Body of pancreas (tissue), 4 donors: ENCODE data around the gene KTN1. TPM values are rescaled to one million over a fixed set of nuclear protein-coding genes. Genes with fewer than 3 reads are reported as not detected.

Experiments used
- ATAC-seq: fragments of 150-250 bp; one replicate; pipeline ENCODE4 v1.9.1; 2016
- DNase-seq, 4 donors: peaks; one replicate each; pipeline ENCODE4 v3.0.0-alpha.2; 2019
- H3K27ac ChIP-seq, 4 donors: fragments of 200-600 bp; sonication (generic); 1 replicate in 3 of 4; 2 replicates in 1 of 4; pipeline versions ENCODE4 v1.5.1 to v1.6.1; 2016 to 2019; ENCODE audit warnings: mild to moderate bottlenecking in 1 of 4, mixed read lengths in 1 of 4, moderate library complexity in 1 of 4
- H3K27me3 ChIP-seq, 2 donors: fragments of 200-600 bp; sonication (generic); one replicate each; pipeline ENCODE4 v1.6.0; 2016; ENCODE audit warnings: mild to moderate bottlenecking in 1 of 2
- H3K36me3 ChIP-seq, 2 donors: fragments of 200-600 bp; sonication (generic); replicated peaks in 1 of 2; 2 replicates each; pipeline ENCODE4 v1.5.1; 2016; ENCODE audit warnings: low read depth in 2 of 2; ENCODE audit not compliant: insufficient read depth in 1 of 2
- H3K4me1 ChIP-seq: fragments of 200-600 bp; sonication (generic); one replicate; pipeline ENCODE4 v1.6.0; 2016
- H3K4me3 ChIP-seq, 2 donors: fragments of 200-600 bp; sonication (generic); 1 replicate in 1 of 2; 2 replicates in 1 of 2; pipeline ENCODE4 v1.5.1; 2016 to 2019
- H3K9me3 ChIP-seq, 3 donors: fragments of 200-600 bp; sonication (generic); 1 replicate in 2 of 3; 2 replicates in 1 of 3; pipeline ENCODE4 v1.5.1; 2016
- POLR2A ChIP-seq, 3 donors: fragments of 450-650 bp; IDR thresholded peaks; one replicate each; pipeline ENCODE4 v1.6.1; 2016; ENCODE audit warnings: antibody characterized with exemption in 3 of 3, mild to moderate bottlenecking in 2 of 3
- WGBS, 2 donors: methylation state at CpG; one replicate each; pipeline ENCODE4 v1.1.5; 2017; 5-methylcytosine and 5-hydroxymethylcytosine counted together
- intact Hi-C: fragments of 100-400 bp; cut with DNase I; formaldehyde crosslinking; loops from one replicate; pipeline ENCODE4 v1.15.1; 2023
- total RNA-seq, 2 donors: library from RNA; depleted of rRNA; stranded (reverse); fragments of >200 nt; gene quantifications; one replicate each; pipeline ENCODE4 v1.1.0, GENCODE V29; 2016
- TF ChIP-seq, protein P1 (sequence below), 7 experiments: fragments of 450-650 bp in 4 of 7; fragments of 200-600 bp in 3 of 7; sonication (generic) in 3 of 7; IDR thresholded peaks; one replicate each; pipeline ENCODE4 v1.5.1; 2016 to 2019; ENCODE audit warnings: antibody characterized with exemption in 7 of 7

KTN1 gene
- total RNA-seq, 2 donors from 2014 or later: 57.0 to 91.8 TPM

DNA sequence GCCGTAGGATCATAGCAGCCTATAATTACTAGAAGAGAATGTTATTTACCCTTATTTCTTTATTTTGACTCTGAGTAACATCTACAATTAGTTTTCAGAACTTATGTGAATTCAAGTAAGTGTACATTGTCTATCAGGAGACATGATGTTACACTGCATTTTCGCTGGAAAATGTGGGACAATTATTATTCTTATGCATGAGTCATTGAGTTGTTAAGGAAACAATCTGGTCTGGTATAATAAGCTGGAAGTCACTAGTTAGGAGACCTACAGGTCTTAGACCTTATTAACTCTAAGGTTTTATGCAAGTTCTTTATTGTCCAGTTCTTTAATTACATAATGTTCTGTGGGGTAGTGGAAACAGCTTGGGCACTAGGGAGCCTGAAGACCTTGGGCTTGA, 5.8 kb downstream of the KTN1 start:
- intact Hi-C loops: no loop called here

DNA sequence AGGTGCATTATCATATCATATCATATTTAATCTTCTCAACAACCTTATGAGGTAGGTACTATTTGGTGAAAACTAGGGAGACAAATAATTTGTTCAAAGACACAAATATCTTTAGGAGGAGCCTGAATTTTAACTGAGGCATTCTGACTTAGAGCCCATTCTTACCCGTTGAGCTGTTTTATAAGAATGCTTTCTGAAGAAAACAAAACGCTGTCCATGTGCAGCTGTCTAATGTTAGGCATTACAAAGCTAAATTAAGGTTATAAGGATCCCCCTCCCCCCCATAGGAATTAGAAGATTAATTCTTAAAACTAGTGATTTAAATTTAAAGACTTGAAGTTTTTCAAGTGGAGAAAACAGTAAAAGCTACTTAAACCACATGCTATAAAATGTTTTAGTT, 6.4 kb downstream of the KTN1 start:
- no peak for DNase-seq
- Histone ChIP-seq H3K4me3 (no peak overlapping the region), H3K36me3 (no peaks in the 10 kb centered on the region), H3K27me3 (no peaks in the 10 kb centered on the region), H3K4me1 (peaks cover 69% of the 10 kb centered on the region), H3K27ac (no peak overlapping the region), H3K9me3 (no peaks in the 10 kb centered on the region)
- intact Hi-C loops: no loop called here
- ATAC-seq: no peak
- WGBS, 2 donors: 66 to 79% methylated on average over 2 of the region's 2 CpGs
- TF ChIP-seq, protein P1, sequence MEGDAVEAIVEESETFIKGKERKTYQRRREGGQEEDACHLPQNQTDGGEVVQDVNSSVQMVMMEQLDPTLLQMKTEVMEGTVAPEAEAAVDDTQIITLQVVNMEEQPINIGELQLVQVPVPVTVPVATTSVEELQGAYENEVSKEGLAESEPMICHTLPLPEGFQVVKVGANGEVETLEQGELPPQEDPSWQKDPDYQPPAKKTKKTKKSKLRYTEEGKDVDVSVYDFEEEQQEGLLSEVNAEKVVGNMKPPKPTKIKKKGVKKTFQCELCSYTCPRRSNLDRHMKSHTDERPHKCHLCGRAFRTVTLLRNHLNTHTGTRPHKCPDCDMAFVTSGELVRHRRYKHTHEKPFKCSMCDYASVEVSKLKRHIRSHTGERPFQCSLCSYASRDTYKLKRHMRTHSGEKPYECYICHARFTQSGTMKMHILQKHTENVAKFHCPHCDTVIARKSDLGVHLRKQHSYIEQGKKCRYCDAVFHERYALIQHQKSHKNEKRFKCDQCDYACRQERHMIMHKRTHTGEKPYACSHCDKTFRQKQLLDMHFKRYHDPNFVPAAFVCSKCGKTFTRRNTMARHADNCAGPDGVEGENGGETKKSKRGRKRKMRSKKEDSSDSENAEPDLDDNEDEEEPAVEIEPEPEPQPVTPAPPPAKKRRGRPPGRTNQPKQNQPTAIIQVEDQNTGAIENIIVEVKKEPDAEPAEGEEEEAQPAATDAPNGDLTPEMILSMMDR (IDR thresholded peaks at IDR 0.05): no peak
- no peak for TF ChIP-seq POLR2A (IDR thresholded peaks at IDR 0.05)

More for the DNA sequence above, 5.8 kb downstream of the KTN1 start:
- no peaks in the 10 kb centered on the region for H3K36me3 ChIP-seq
- H3K9me3 ChIP-seq: no peaks in the 10 kb centered on the region
- ATAC-seq (no peak), DNase-seq (no peak)
- no peaks in the 10 kb centered on the region for H3K27me3 ChIP-seq
- peaks cover 70% of the 10 kb centered on the region for H3K4me1 ChIP-seq
- H3K27ac ChIP-seq: no peak overlapping the region
- WGBS, 2 donors: 35 to 39% methylated on average over 2 of the region's 2 CpGs
- H3K4me3 ChIP-seq: no peak overlapping the region
- TF ChIP-seq, protein P1 (IDR thresholded peaks at IDR 0.05): no peak
- no peak for TF ChIP-seq POLR2A (IDR thresholded peaks at IDR 0.05)

DNA sequence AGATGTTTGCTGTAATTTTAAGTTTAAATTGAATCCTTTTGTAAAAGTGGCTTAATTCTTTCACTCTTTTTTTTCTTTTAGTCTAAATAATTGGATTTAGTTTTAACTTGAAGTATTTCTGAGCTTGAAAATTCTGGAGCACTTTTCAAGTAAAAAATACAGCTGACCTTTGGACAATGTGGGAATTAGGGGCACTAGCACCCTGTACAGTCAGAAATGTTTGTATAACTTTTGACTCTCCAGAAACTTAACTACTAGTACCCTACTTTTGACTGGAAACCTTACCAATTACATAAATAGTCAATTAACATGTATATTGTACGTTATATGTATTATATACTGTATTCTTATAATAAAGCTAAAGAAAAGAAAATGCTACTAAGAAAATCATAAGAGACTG, 7.8 kb downstream of the KTN1 start:
- Histone ChIP-seq H3K27me3 (no peaks in the 10 kb centered on the region), H3K9me3 (no peaks in the 10 kb centered on the region), H3K27ac (no peak overlapping the region), H3K4me1 (peaks cover 61% of the 10 kb centered on the region), H3K4me3 (no peak overlapping the region), H3K36me3 (no peaks in the 10 kb centered on the region)
- DNase-seq (no peak), ATAC-seq (no peak)
- intact Hi-C loops: no loop called here
- WGBS, 2 donors: 85 to 90% methylated on average over 1 of the region's 1 CpG
- no peak for TF ChIP-seq POLR2A (IDR thresholded peaks at IDR 0.05)
- TF ChIP-seq, protein P1 (IDR thresholded peaks at IDR 0.05): no peak

DNA sequence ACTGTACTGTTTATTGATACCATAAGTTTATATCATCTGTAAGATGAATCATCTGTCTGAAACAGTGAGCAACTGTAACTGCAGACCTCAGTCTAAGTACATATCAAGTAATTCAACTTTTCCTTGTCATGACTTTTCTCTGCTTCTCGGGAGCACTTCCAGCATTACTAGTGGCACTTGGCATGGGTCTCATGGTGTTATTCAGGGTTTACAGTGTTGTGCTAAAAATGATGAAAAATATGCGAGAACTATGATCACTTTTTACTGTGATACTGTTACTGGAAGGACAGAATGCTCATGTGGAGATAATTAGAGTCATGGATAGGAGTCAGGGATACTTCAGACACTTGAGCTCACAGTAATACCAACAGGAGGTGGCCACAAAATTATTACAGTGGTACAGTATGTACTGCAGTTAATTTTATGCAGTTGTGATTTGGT, 8.3 kb downstream of the KTN1 start:
- DNase-seq: no peak
- H3K4me1 ChIP-seq: peaks cover 57% of the 10 kb centered on the region

DNA sequence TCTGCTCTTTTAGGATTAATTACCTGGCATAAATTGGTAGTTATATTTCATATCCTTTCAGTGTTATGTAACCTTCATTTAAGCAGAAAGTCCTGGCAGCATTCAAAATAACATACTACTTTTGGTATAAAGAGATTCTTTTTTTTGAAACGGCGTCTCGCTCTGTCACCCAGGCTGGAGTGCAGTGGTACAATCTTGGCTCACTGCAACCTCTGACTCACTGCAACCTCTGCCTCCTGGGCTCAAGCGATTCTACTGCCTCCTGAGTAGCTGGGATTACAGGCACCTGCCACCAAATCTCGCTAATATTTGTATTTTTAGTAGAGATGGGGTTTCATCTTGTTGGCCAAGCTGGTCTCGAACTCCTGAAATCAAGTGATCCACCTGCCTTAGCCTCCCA, 9.2 kb downstream of the KTN1 start:
- Histone ChIP-seq H3K36me3 (no peaks in the 10 kb centered on the region), H3K4me1 (peaks cover 53% of the 10 kb centered on the region), H3K4me3 (no peak overlapping the region), H3K27me3 (no peaks in the 10 kb centered on the region), H3K27ac (no peak overlapping the region), H3K9me3 (no peaks in the 10 kb centered on the region)
- intact Hi-C loops: no loop called here
- no peak for TF ChIP-seq POLR2A (IDR thresholded peaks at IDR 0.05)
- ATAC-seq (no peak), DNase-seq (no peak)
- 87 to 90% methylated on average over 6 of the region's 6 CpGs for WGBS, 2 donors

More for the DNA sequence above, 8.3 kb downstream of the KTN1 start:
- TF ChIP-seq, protein P1 (IDR thresholded peaks at IDR 0.05): no peak
- no peak for TF ChIP-seq POLR2A (IDR thresholded peaks at IDR 0.05)
- H3K36me3 ChIP-seq: no peaks in the 10 kb centered on the region
- H3K4me3 ChIP-seq: no peak overlapping the region
- ATAC-seq: no peak
- intact Hi-C loops: no loop called here
- no peaks in the 10 kb centered on the region for H3K9me3 ChIP-seq
- H3K27ac ChIP-seq: no peak overlapping the region
- H3K27me3 ChIP-seq: no peaks in the 10 kb centered on the region
- 50 to 57% methylated on average over 2 of the region's 2 CpGs for WGBS, 2 donors
